Testis (tissue), 2 donors: ENCODE results near the gene MLXIPL.

Experiments
- POLR2A ChIP-seq: fragments of 450-650 bp; IDR thresholded peaks from one replicate; pipeline ENCODE4 v1.6.1; 2017; ENCODE audit warnings: antibody characterized with exemption, mild to moderate bottlenecking, moderate library complexity
- TF ChIP-seq, protein P1 (sequence below), 3 experiments: fragments of 450-650 bp in 2 of 3; fragments of 200-600 bp in 1 of 3; sonication (generic) in 1 of 3; IDR thresholded peaks; one replicate each; pipeline ENCODE4 v1.5.1; 2016 to 2019; ENCODE audit warnings: antibody characterized with exemption in 3 of 3, mild to moderate bottlenecking in 2 of 3, moderate library complexity in 1 of 3

DNA sequence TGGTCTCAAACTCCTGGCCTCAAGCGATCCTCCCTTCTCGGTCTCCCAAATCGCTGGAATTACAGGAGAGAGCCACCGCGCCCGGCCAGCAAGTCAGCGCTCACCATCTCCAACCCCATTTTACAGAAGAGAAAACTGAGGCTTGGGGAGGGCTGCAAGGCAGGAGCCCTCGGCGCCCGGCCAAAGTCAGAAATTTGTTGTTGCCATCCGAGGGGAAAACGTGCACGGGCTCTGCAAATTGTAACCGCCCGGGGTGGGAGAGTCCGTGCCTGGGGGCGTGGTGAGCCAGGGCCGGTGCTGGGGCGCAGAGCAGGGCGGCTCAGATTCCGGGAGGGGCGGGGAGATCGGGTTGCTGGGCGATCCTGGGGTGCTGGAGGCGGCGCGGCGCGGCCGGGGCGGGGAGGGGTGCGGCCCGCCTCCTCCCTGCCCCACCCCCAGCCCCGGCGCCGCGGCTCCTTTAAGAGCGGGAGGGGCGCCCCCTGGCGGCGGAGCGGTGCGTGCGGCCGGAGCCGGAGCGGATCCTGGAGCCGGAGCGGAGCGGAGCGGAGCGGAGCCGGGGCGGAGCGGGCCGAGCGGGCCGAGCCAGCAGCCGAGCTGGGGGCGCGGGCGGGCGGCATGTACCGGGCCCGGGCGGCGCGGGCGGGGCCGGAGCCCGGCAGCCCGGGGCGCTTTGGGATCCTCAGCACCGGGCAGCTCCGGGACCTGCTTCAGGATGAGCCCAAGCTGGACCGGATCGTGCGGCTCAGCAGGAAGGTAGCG, 43.2 kb upstream of the MLXIPL start, which contains the start of gene VPS37D:
- TF ChIP-seq, protein P1, sequence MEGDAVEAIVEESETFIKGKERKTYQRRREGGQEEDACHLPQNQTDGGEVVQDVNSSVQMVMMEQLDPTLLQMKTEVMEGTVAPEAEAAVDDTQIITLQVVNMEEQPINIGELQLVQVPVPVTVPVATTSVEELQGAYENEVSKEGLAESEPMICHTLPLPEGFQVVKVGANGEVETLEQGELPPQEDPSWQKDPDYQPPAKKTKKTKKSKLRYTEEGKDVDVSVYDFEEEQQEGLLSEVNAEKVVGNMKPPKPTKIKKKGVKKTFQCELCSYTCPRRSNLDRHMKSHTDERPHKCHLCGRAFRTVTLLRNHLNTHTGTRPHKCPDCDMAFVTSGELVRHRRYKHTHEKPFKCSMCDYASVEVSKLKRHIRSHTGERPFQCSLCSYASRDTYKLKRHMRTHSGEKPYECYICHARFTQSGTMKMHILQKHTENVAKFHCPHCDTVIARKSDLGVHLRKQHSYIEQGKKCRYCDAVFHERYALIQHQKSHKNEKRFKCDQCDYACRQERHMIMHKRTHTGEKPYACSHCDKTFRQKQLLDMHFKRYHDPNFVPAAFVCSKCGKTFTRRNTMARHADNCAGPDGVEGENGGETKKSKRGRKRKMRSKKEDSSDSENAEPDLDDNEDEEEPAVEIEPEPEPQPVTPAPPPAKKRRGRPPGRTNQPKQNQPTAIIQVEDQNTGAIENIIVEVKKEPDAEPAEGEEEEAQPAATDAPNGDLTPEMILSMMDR (IDR thresholded peaks at IDR 0.05): peak; percentile 81 to 98 (median 92)
- TF ChIP-seq POLR2A: no peak
